Activated CD4-positive, alpha-beta T cell treated with anti-CD3 and anti-CD28 coated beads for 1 hour (primary cell): Measurements from ENCODE around the gene RAB3IL1.

Source experiments
- DNase-seq: peaks from one replicate; pipeline ENCODE4 v3.0.0-alpha.2; 2020

The RAB3IL1 gene

DNA sequence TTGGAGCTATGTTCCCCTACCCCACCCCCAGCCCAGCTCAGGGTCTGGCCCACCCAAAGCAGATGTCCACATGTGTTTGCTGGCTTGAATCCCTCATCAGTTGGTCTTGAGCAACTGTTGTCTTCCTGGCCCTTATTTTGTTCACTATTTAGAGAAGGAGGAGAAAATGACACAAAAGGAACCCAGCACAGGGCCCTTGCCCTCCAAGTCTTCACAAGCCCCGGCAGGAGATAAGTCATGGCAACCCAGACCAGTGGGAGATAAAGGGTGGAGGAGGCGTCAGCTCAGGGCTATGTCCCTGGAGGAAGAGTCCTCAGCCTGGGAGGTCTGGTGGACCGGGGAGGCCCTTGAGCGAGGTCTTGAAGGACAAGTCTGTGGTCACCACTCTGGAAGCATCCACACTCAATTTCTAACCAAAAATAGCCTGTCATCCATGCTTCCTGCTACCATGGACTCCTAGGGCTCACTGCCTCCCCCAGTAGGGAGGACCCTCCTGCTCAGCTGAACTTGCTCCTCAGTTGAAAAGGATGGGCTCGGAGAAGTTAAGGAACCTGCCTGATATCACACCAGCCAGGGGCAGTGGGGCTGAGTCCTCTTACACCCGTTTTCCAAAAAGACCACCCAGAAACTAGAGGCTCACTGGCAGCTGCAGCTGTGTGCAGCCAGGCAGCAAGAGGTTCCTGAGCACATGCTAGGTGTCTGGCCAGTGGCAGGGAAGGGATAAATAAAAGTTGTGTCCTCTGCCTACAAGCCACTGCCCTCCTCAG, 1.8 kb upstream of the RAB3IL1 start:
- DNase-seq: no peak

DNA sequence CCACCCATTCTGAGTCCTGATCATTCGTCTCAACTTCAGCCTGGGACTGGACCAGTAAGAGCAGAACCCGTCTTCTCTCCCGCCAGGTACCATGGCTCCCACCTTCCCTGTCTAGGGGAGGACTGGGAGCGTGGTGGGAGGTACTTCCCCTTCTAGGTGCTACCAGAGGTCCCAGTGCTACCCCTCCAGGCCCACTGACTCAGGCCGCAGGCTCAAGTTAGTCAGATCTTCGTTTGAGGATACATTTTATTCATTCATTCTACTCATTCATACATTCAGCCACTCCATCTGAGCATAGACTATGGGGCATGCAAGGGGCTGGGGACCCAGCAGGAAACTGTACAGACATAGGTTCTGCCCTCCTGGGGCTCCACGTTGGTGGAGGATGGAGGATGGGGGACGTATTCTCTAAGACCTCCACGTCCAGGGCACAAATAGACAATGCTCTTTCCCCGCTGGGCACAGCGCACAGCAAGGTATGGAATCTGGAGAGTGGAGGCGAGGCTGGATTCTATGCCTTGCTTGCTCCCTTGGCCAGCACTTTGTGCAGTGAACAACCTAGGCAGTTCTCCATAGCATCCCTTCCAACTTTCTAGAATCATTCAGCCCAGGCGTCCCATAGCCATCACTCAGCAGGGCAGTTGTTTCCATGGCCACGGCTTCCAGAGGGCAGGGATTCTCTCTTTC, 1.0 kb upstream of the RAB3IL1 start:
- no peak for DNase-seq

GRCh38 chr11:61916737-61917333, 531 bp downstream of the RAB3IL1 start:
- no peak for DNase-seq

DNA sequence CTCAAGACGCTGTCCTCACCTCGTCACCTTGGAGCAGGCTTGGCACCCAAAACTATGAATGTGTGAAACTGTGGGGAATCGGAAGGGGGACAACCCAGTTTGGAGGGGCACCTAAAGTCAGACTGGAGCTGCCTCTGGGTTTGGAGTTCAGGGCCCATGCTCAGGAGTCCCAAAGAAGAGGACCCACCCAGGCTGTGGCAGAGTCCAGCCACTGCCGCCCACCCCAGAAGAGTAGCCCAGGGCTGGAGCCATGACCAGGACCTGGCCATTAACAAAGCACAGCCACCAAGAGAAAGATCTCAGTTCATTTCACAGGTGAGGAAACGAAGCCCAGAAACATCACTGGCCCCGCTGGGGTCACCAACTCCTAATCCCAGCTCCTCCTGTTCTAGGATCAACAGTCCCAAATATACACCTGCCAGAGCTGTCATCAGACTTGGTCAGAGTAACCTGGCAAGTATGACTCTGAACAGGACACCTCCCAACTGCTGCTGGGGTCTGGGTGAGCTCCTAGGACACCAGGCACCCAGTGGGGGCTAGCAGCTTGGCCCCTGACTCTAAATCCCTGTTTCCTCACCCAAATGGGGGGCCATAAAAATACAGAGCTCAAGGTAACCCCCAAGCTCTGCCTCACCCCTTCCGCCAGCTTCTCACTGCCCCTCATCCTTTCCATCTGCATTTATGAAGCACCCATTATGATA, 2.7 kb downstream of the RAB3IL1 start:
- no peak for DNase-seq

GRCh38 chr11:61913699-61914395, 3.5 kb downstream of the RAB3IL1 start:
- DNase-seq: no peak

DNA sequence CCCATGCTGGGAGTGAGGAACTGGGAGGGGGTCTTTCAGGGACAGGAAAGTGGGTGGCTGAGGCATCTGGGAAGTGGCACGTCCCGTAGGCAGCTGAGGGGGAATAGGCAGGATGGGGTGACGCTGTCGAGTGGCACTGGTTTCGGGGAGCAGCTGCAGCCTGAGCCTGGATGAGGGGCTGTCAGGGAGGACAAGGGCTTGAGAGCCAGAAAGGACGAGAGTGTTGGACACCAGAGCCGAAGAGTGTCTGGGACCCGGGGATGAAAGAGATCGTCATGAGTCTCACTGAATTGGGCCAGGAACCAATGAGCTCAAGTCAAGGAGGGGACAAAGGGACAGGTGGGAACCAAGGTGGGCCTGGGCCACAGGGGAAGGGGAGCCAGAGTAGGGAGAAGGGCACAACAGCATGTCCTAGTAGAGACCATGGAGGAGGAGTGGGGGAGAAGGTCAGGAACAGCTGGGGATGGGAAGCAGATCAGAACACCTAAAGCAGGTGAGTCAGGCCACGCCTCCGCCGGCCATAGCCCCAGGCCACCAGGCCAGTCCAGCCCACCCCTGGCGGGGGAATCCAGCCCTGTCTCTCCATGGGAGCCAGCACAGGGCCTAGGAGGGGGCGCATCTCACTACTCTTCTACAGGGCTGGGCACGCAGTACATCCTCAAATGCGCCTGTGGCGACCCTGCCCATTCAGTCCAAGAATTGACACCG, 4.2 kb downstream of the RAB3IL1 start:
- no peak for DNase-seq

GRCh38 chr11:61912530-61912898, 4.9 kb downstream of the RAB3IL1 start:
- no peak for DNase-seq

GRCh38 chr11:61911701-61912529, 5.5 kb downstream of the RAB3IL1 start:
- DNase-seq: no peak

DNA sequence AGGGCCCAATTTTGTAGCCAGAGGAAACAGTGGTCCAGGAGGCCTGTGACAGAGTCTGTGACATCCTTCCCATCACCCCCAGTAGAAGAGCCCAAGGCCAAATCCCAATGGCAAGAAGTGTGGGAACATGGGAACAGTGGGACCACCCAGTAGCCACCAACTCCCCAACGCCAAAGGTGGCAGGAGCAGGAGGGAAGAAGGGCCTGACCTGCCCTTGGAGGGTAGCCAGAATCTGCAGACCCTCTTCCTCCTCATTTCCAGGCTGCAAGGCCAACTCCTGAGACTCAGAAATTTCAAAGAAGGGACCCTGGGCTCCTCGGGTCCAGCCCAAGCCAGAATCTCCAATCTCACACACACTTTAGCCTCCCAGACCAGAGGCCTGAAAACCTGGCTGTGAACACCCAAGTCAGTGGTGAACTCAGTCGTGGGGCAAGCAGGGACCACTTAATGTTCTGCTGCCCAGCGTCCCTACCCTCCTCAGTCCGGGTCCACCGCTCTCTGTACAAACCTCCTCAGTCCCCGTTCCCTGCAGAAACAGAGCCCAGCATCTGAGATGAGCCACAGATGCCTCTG, 6.2 kb downstream of the RAB3IL1 start:
- DNase-seq: no peak

DNA sequence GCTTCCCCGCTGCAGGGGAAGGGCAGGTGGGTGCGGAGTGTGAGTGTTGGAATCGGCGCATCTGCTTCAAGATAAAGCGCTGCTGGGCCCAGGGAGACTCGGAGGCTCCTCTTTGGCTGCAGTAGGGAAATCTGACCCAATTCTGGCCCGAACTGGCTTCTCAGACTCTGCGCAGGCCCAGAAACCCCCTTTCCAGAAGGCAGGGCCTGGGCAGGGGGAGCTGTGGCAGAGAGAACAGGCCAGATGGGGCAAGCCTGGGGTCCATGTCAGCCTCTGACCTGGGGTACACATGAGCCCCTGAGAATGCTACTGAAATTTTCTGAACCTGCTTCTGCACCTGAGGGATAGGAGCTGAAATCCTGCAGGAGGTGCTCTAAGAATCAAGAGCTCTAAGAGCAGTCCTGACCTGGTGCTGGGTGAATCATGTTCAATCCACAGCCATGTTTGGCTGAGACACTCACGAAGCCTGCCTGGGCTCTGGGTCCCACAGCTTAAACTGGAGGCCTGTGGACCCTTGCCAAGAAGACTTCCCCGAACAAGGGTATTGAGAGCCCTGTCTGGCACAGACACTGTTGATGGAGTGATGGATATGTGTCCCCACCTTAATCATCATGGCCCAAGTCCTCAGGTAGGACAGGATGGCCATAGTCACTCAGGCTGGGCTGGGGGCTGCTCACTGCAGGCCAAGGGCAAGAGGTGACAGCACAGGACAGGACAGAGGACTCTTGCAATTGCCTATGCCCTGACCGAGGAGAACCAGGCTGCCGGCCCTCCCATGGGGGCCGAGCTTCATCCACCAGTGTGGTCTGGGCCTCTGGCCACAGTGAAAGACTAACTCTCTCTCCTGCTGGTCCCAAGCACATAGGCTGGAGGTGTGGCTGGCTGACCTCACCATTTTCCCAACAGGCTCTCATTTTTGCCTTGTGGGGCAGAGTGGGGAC, 6.9 kb downstream of the RAB3IL1 start:
- no peak for DNase-seq

DNA sequence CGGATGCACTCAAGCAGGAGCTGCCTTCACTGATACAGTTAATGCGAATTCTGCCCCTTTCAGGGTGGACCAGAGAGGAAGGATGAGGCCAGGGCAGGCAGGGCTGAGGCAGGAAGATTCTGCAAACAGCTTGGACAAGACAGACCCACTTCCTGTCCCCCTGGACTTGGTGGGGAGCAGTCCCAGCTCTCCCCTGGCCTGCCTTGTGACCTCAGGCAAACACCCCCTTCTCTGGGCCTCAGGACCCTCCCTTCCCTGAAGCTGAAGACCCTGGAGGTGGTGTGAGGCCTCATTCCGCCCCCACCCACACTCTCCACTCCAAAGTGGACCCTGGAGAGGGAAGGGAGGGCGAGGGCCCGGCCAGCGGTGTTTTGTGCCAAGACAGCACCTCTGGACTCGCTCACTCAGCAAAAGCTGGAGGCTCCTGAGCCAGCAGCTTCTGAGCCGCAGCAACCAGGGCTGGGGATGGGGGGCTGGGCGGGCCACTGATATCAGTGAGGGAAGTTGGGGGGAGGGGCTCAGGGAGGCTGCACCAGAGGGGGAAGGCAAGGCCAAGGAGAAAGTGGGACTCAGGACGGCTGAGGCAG, 8.5 kb downstream of the RAB3IL1 start:
- DNase-seq: no peak

DNA sequence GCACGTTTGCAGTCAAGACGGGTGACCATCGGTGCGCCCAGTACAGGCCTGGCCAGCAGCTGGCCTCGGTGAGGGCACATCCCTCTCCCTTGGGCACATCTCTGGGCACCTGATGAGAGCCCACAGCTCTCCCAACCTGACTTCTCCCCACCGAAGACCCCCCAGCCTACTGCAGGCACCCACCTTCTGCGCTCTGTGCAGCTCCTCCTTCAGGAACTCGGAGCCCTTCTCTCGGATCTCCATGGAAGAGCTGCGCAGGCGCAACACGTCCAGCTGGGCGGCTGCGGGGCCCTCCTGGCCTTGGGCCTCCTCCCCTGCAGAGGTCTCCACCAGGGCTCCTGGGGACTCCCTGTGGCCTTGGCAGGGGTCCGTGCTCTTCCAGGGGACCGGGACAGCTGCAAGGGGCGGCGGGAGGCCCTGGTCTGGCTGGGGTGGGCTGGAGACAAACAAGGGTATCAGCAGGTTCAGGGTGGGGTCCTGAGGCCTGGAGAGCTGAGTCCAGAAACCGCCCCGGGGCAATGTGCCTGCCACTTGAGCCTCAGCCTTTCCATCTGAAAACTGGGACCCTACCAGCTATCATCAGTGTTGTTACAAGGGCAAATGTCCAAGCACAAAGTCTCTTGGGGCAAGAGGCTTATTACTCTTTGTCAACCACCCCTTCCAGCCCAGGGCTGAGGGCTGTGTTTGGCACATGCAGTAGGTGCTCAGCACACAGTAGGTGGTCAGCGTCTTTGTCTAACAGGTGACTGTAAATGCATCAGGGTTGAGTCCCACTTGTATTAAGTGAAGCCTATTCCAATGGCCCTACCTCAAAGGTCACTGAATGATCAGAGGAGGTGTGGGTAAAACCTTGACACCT, 9.3 kb downstream of the RAB3IL1 start:
- no peak for DNase-seq

- no peak for DNase-seq
Observed at GRCh38 chr11:61907282-61907681, 10.1 kb downstream of the RAB3IL1 start.

- DNase-seq: no peak
Observed at GRCh38 chr11:61906522-61906909, 10.8 kb downstream of the RAB3IL1 start.

DNA sequence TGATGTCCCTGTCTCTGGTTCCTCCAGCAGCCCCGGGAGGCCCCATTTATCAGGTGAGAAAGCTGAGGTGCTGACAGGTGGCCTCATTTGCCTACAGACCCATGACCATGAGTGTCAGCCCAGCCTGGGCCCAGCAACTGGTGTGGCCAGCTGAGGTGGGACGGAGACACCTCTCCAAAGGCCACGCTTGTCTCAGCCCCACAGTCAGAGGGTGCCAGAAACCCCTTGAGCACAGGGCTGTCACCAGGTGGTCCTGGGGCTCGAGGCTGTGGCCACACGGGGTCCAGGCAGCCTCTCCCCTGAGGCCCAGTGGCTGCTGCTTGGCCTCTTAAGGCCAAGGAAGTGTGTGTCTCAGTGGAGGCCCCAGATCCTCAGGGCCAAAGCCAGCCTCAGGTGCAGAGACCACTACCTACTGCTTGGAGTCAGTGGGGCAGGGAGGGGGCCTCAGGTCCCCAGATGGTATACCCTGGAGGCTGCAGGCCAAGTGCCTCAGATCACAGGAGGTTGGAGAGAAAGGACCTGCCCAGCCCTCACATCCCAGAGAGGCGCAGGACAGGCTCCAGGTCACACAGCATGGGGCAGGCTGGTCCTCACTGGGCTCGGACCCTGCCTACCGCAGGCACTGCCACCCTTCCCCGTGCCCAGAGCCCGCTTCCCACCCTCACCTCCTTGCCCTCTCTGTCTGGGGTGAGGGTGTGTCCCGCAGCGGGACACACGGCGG, 11.4 kb downstream of the RAB3IL1 start:
- DNase-seq: no peak

DNA sequence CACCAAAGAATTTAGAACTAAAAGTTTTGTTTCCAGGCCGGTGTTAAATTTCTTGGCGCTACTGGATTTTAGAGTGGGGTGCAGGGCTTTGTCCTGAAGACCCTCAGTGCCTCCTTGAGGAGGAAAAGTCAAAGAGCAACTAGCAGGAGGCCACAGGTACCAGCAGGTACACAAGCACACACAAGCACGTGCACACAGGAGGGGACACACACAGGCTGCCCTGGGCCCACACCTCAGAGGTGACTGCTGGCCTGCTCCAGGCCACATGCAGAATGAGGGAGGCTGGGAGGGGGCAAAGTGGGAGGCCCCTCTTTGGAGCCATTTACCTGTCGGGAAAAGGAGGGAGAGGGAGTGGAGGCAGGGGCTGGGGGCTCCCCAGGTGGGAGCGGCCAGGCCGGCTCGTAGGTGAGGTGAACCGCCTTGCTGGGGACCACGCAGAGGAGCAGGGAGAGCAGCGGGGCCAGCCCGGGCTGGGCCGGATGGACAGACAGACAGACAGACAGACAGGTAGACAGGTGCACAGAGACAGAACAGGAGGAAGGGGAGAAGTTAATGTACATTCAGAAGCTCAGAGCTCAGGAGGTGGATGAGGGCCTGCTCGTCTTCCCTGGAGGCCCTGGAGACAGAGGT, 12.2 kb downstream of the RAB3IL1 start:
- no peak for DNase-seq

GRCh38 chr11:61904539-61905048, 12.8 kb downstream of the RAB3IL1 start:
- no peak for DNase-seq
